ENCODE measurements around the gene MOB4. TPM values are rescaled to one million over a fixed set of nuclear protein-coding genes. Genes with fewer than 3 reads are reported as not detected.

The MOB4 gene
- total RNA-seq, 4 donors from 2014 or later: 29.3 to 41.3 (median 38.2) TPM

DNA sequence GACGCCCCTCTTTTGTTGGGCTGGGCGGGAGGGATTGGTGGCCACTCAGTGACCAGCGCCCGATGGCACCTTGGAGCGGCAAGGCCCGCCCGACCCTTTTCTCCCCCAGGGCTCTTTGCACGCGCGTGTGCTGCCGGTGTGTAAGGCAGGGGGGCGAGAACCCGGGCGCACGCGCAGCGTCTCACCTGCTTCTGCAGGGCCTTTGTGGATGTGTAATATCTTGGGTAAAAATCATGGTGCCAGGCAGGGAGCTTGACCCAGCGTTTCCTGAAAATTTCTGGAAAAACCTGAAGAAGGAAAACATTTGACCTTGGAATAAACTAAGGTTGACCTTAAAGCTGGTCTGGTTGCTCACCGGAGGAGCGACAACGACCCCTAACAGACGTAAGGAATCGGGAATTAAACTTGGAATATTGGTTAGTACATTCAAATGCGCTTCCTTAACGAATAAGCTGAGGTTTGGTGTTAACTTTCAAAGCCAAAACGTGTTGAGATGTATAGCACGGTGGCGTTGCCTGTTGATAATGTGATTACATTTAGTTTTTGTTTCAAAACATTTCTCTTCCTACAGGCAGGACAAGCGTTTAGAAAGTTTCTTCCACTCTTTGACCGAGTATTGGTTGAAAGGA is 15.2 kb upstream of the MOB4 start:
- H3K4me3 ChIP-seq: peak overlapping the region; percentile 81 to 89 (median 84)
- peaks cover 38 to 42% of the 10 kb centered on the region in 2 donors for H3K4me1 ChIP-seq
- in situ Hi-C loops (cut with MboI; ENCODE audit: low sequenced_read_pairs in 4 of 4) (loop anchor here in 1 of 4 donors (10.0 kb wide), 1 partner anchor 46 kb away; the partner anchor contains the start of gene COQ10B), intact Hi-C loops (cut with DNase I; ENCODE audit: low total_unique reads) (loop anchor here (1.0 kb wide), 3 partner anchors 15 to 205 kb away; partner anchors contain the start of genes COQ10B and MARS2)
- H3K27ac ChIP-seq: peak overlapping the region; percentile 96 to 98 (median 97)
- no peak for TF ChIP-seq POLR2A (IDR thresholded peaks at IDR 0.05)
- TF ChIP-seq, protein P1, sequence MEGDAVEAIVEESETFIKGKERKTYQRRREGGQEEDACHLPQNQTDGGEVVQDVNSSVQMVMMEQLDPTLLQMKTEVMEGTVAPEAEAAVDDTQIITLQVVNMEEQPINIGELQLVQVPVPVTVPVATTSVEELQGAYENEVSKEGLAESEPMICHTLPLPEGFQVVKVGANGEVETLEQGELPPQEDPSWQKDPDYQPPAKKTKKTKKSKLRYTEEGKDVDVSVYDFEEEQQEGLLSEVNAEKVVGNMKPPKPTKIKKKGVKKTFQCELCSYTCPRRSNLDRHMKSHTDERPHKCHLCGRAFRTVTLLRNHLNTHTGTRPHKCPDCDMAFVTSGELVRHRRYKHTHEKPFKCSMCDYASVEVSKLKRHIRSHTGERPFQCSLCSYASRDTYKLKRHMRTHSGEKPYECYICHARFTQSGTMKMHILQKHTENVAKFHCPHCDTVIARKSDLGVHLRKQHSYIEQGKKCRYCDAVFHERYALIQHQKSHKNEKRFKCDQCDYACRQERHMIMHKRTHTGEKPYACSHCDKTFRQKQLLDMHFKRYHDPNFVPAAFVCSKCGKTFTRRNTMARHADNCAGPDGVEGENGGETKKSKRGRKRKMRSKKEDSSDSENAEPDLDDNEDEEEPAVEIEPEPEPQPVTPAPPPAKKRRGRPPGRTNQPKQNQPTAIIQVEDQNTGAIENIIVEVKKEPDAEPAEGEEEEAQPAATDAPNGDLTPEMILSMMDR (IDR thresholded peaks at IDR 0.05 in 4 of 5, conservative IDR thresholded peaks at IDR 0.05 in 1 of 5): no peak
- H3K9me3 ChIP-seq: no peaks in the 10 kb centered on the region
- DNase-seq (peak in 1 of 2 donors; percentile 17), ATAC-seq (peak; percentile 13 to 26)
- H3K36me3 ChIP-seq: peaks cover 0 to 47% of the 10 kb centered on the region in 2 donors
- no peaks in the 10 kb centered on the region for H3K27me3 ChIP-seq

DNA sequence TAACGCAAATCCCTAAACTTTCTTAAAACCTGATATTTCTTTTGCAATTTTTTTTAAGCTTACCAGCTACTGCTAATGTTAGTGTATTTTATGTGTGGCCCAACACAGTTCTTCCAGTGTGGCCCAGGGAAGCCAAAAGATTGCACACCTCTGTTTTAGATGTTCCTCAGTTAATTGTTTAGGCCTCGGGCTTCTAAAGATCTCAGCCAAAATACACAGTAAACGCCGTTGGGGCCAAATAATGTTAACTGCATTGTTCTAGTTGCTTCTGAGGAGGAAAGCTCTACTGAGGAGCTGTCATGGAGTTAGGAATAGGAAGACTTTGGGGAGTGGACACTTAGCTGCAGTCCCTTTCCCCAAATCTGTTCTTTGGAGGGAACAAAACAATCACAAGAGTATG is 13.7 kb upstream of the MOB4 start:
- in situ Hi-C loops (cut with MboI; ENCODE audit: low sequenced_read_pairs in 4 of 4) (loop anchor here in 1 of 4 donors (10.0 kb wide), 1 partner anchor 47 kb away; the partner anchor contains the start of gene COQ10B), intact Hi-C loops (cut with DNase I; ENCODE audit: low total_unique reads) (no loop called here)
- Histone ChIP-seq H3K27ac (peak overlapping the region; percentile 27 to 98 (median 96)), H3K27me3 (no peaks in the 10 kb centered on the region), H3K4me1 (peaks cover 27 to 38% of the 10 kb centered on the region in 2 donors), H3K4me3 (peak overlapping the region in 1 of 4 donors; percentile 81), H3K36me3 (peaks cover 0 to 31% of the 10 kb centered on the region in 2 donors), H3K9me3 (no peaks in the 10 kb centered on the region)
- ATAC-seq (no peak), DNase-seq (no peak)
- TF ChIP-seq, protein P1 (IDR thresholded peaks at IDR 0.05 in 4 of 5, conservative IDR thresholded peaks at IDR 0.05 in 1 of 5): no peak
- TF ChIP-seq POLR2A (IDR thresholded peaks at IDR 0.05): no peak

DNA sequence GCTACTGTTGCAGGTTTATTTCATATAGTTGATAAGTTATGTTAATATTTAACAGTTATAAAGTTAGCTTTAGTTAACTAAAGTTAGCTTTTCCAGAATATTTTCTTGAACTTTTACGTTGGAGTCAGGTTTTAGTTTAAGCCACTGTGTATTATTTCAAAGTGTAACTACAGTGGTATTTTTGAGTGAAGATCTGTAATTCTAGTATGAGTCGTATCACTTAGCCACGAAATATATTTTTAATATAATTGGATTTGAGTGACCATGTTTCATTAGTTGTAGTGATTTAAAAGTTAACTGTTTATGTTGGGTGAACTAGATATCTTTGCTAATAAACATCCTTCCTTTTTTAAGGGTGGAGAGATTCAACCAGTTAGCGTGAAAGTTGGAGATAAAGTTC is 13.2 kb upstream of the MOB4 start:
- Histone ChIP-seq H3K27me3 (no peaks in the 10 kb centered on the region), H3K4me1 (peaks cover 25 to 33% of the 10 kb centered on the region in 2 donors), H3K27ac (peak overlapping the region in 3 of 4 donors; percentile 27 to 98 (median 96)), H3K4me3 (no peak overlapping the region), H3K9me3 (no peaks in the 10 kb centered on the region), H3K36me3 (peaks cover 0 to 27% of the 10 kb centered on the region in 2 donors)
- in situ Hi-C loops (cut with MboI; ENCODE audit: low sequenced_read_pairs in 4 of 4): loop anchor here in 1 of 4 donors (10.0 kb wide), 1 partner anchor 48 kb away; the partner anchor contains the start of gene COQ10B
- intact Hi-C loops (cut with DNase I; ENCODE audit: low total_unique reads): no loop called here
- TF ChIP-seq POLR2A (IDR thresholded peaks at IDR 0.05): no peak
- TF ChIP-seq, protein P1 (IDR thresholded peaks at IDR 0.05 in 4 of 5, conservative IDR thresholded peaks at IDR 0.05 in 1 of 5): no peak
- ATAC-seq (no peak), DNase-seq (no peak)

DNA sequence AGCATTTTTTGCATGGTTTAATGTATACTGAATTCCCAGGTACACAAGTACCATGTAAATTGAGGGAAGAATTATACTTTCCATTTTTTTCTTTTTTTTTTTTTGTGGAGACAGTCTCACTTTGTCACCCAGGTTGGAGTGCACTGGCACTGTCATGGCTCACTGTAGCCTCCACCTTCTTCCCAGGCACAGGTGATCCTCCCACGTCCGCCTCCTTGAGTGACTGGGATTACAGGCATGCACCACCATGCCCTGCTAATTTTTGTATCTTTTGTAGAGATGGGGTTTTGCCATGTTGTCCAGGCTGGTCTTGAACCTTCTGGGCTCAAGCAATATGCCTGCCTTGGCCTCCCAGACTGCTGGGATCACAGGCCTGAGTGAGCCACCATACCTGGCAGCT is 11.9 kb upstream of the MOB4 start:
- intact Hi-C loops (cut with DNase I; ENCODE audit: low total_unique reads): no loop called here
- Histone ChIP-seq H3K9me3 (no peaks in the 10 kb centered on the region), H3K36me3 (peaks cover 0 to 27% of the 10 kb centered on the region in 2 donors), H3K4me3 (no peak overlapping the region), H3K27me3 (no peaks in the 10 kb centered on the region), H3K27ac (peak overlapping the region in 2 of 4 donors; percentile 13 to 49), H3K4me1 (peaks cover 16 to 22% of the 10 kb centered on the region in 2 donors)
- in situ Hi-C loops (cut with MboI; ENCODE audit: low sequenced_read_pairs in 4 of 4): loop anchor here in 1 of 4 donors (10.0 kb wide), 1 partner anchor 49 kb away; the partner anchor contains the start of gene COQ10B
- DNase-seq (no peak), ATAC-seq (no peak)
- TF ChIP-seq, protein P1 (IDR thresholded peaks at IDR 0.05 in 4 of 5, conservative IDR thresholded peaks at IDR 0.05 in 1 of 5): no peak
- TF ChIP-seq POLR2A (IDR thresholded peaks at IDR 0.05): no peak

Data from gastrocnemius medialis (tissue), 4 donors.